ENCODE measurements around the gene SRXN1. TPM values are rescaled to one million over a fixed set of nuclear protein-coding genes. Genes with fewer than 3 reads are reported as not detected.

SRXN1 gene
- total RNA-seq, 5 donors from 2014 or later (not counting 1 experiment from before 2014, with no cell fraction given), result 1.5 to 10.1 (median 7.3) TPM

GRCh38 chr20:658731-659291, 5.8 kb upstream of the SRXN1 start:
- Histone ChIP-seq H3K9me3 (no peaks in the 10 kb centered on the region), H3K27ac (ENCODE audit: low read length) (no peak overlapping the region), H3K27me3 (replicated peaks in 1 of 2; ENCODE audit: control insufficient read depth in 2 of 2, extremely low read depth in 1 of 2, insufficient read depth in 2 of 2, low read length in 1 of 2) (peaks cover 2 to 43% of the 10 kb centered on the region in 2 experiments), H3K4me3 (ENCODE audit: control insufficient read depth in 1 of 2, extremely low read depth in 1 of 2, low read length in 1 of 2) (no peak overlapping the region), H3K4me1 (ENCODE audit: control insufficient read depth in 1 of 2, extremely low read depth in 1 of 2, insufficient read depth in 2 of 2, low read length in 2 of 2) (peaks cover 0 to 3% of the 10 kb centered on the region in 2 experiments), H3K36me3 (ENCODE audit: control insufficient read depth in 2 of 2, extremely low read depth in 1 of 2, insufficient read depth in 1 of 2, low read length in 1 of 2) (no peaks in the 10 kb centered on the region)
- no peaks in the 10 kb centered on the region for H3K36me3 Mint-ChIP-seq
- H3K27me3 Mint-ChIP-seq, result peaks cover 51 to 53% of the 10 kb centered on the region in 2 donors
- DNase-seq, result no peak
- no peaks in the 10 kb centered on the region for H3K9me3 Mint-ChIP-seq
- H3K27ac Mint-ChIP-seq, result no peak overlapping the region
- no peak for ATAC-seq (replicated peaks in 1 of 4)
- POLR2A ChIA-PET, result no interaction called here
- CTCF ChIA-PET, result no interaction called here
- H3K4me3 Mint-ChIP-seq, result no peak overlapping the region
- no CpG with 5 or more reads among the region's 5 CpGs for WGBS (ENCODE audit: insufficient coverage)
- H3K4me1 Mint-ChIP-seq, result peaks cover 0 to 11% (median 8%) of the 10 kb centered on the region in 3 donors

DNA sequence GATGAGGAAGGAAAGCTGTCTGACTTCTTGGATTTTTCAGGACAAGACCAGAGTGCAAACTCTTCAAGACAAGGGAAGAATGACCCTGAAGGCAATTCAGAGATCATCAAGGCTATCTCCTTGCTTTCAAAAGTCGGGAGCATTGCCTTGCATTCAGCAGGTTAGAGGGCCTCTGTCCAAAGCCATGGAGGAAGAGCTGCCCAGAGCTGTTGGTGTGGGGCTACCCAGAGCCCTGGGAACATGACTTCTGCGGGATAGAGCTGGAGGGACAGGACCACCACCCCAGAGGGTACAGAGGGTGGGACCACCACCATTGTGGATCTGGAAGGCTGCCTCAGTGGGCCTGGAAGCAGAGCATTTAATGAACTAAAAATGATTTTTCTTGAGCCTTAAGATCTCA, 5.2 kb upstream of the SRXN1 start:
- CTCF ChIA-PET, result no interaction called here
- H3K4me3 Mint-ChIP-seq, result no peak overlapping the region
- 64% methylated on average over 2 of the region's 2 CpGs for WGBS (ENCODE audit: insufficient coverage)

GRCh38 chr20:655726-656624, 3.0 kb upstream of the SRXN1 start:
- ChIA-PET CTCF (no interaction called here), POLR2A (no interaction called here)
- no peak for ATAC-seq (replicated peaks in 1 of 4)
- Histone ChIP-seq H3K36me3 (ENCODE audit: control insufficient read depth in 2 of 2, extremely low read depth in 1 of 2, insufficient read depth in 1 of 2, low read length in 1 of 2) (no peaks in the 10 kb centered on the region), H3K27ac (ENCODE audit: low read length) (no peak overlapping the region), H3K9me3 (no peaks in the 10 kb centered on the region), H3K4me3 (ENCODE audit: control insufficient read depth in 1 of 2, extremely low read depth in 1 of 2, low read length in 1 of 2) (no peak overlapping the region), H3K27me3 (replicated peaks in 1 of 2; ENCODE audit: control insufficient read depth in 2 of 2, extremely low read depth in 1 of 2, insufficient read depth in 2 of 2, low read length in 1 of 2) (peaks cover 2 to 19% of the 10 kb centered on the region in 2 experiments), H3K4me1 (ENCODE audit: control insufficient read depth in 1 of 2, extremely low read depth in 1 of 2, insufficient read depth in 2 of 2, low read length in 2 of 2) (peaks cover 0 to 20% of the 10 kb centered on the region in 2 experiments)
- H3K27ac Mint-ChIP-seq, result no peak overlapping the region
- peaks cover 32 to 41% of the 10 kb centered on the region in 2 donors for H3K27me3 Mint-ChIP-seq
- no peak for DNase-seq
- H3K4me1 Mint-ChIP-seq, result peaks cover 9 to 29% (median 22%) of the 10 kb centered on the region in 3 donors
- no peaks in the 10 kb centered on the region for H3K36me3 Mint-ChIP-seq
- H3K4me3 Mint-ChIP-seq, result peak overlapping the region in 1 of 3 donors; percentile 15
- 87% methylated on average over 6 of the region's 11 CpGs for WGBS (ENCODE audit: insufficient coverage)
- H3K9me3 Mint-ChIP-seq, result no peaks in the 10 kb centered on the region

More for the DNA sequence above, 5.2 kb upstream of the SRXN1 start:
- Mint-ChIP-seq H3K4me1 (peaks cover 0 to 14% (median 12%) of the 10 kb centered on the region in 3 donors), H3K9me3 (no peaks in the 10 kb centered on the region), H3K27ac (no peak overlapping the region), H3K27me3 (peaks cover 49 to 52% of the 10 kb centered on the region in 2 donors), H3K36me3 (no peaks in the 10 kb centered on the region)
- Histone ChIP-seq H3K36me3 (ENCODE audit: control insufficient read depth in 2 of 2, extremely low read depth in 1 of 2, insufficient read depth in 1 of 2, low read length in 1 of 2) (no peaks in the 10 kb centered on the region), H3K4me1 (ENCODE audit: control insufficient read depth in 1 of 2, extremely low read depth in 1 of 2, insufficient read depth in 2 of 2, low read length in 2 of 2) (peaks cover 0 to 7% of the 10 kb centered on the region in 2 experiments), H3K27ac (ENCODE audit: low read length) (no peak overlapping the region), H3K27me3 (replicated peaks in 1 of 2; ENCODE audit: control insufficient read depth in 2 of 2, extremely low read depth in 1 of 2, insufficient read depth in 2 of 2, low read length in 1 of 2) (peaks cover 2 to 38% of the 10 kb centered on the region in 2 experiments), H3K4me3 (ENCODE audit: control insufficient read depth in 1 of 2, extremely low read depth in 1 of 2, low read length in 1 of 2) (no peak overlapping the region), H3K9me3 (no peaks in the 10 kb centered on the region)
- no peak for ATAC-seq (replicated peaks in 1 of 4)
- POLR2A ChIA-PET, result no interaction called here
- no peak for DNase-seq

DNA sequence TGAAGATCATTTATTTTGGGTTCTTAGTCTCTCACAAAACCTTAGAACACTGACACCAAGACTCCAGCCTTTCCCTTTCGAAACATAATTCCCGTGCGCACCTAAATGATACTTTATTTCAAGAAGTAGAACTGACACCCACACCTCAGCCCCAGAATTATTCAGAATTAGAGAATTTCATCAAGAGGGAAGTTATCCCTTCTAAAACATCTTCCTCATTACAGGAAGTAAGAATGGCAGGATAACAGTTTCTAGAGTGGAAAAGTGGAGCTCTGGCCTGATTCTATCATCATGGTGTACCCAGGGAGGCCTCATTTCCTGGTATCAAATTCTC, 1.4 kb upstream of the SRXN1 start:
- no peaks in the 10 kb centered on the region for H3K9me3 Mint-ChIP-seq

DNA sequence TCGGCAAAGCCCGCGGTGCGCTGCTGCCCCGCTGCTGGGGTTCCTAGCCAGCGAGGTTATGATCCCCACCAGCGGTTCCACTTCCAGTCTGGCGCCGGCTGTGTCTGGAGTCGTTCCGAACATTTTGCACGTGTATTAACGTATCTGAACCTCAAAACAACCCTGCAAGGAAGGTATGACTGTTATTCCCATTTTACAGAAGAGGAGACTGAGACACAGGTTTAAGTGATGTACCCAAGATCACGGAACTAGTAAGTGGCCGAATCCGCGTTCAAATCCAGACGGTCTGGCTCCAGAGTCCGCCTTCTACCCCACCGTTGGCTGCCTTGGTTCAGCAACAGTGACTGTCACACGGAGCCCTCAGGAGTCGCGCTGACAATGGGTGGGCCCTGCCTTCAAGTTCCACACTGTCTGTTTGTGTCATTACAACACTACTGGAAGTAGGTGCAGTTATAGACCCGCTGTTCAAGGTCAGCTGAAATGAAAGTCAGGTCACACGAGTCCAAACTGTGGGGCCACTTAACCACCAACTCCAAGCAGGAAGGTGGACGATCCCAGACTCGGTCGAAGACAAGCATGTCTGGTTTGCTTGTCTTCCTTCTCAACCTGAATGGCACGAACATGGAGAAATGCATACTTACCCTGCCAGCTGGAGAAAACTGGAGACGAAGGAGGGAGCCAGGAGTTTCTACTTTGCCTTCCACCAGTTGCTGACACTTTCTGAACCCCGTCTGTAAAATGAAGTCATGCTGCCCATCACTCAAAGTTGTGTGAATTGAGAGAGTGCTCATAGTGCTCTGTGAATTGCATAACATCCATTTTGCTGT, 803 bp upstream of the SRXN1 start:
- ATAC-seq (replicated peaks in 1 of 4) (no peak), DNase-seq (no peak)
- H3K4me1 Mint-ChIP-seq, result peaks cover 9 to 38% (median 25%) of the 10 kb centered on the region in 3 donors
- Histone ChIP-seq H3K4me3 (ENCODE audit: control insufficient read depth in 1 of 2, extremely low read depth in 1 of 2, low read length in 1 of 2) (peak overlapping the region; percentile 39 to 56), H3K9me3 (no peaks in the 10 kb centered on the region), H3K27me3 (replicated peaks in 1 of 2; ENCODE audit: control insufficient read depth in 2 of 2, extremely low read depth in 1 of 2, insufficient read depth in 2 of 2, low read length in 1 of 2) (peaks cover 2 to 4% of the 10 kb centered on the region in 2 experiments), H3K27ac (ENCODE audit: low read length) (peak overlapping the region; percentile 38), H3K36me3 (ENCODE audit: control insufficient read depth in 2 of 2, extremely low read depth in 1 of 2, insufficient read depth in 1 of 2, low read length in 1 of 2) (no peaks in the 10 kb centered on the region), H3K4me1 (ENCODE audit: control insufficient read depth in 1 of 2, extremely low read depth in 1 of 2, insufficient read depth in 2 of 2, low read length in 2 of 2) (peaks cover 0 to 20% of the 10 kb centered on the region in 2 experiments)
- H3K9me3 Mint-ChIP-seq, result no peaks in the 10 kb centered on the region
- WGBS (ENCODE audit: insufficient coverage), result 45% methylated on average over 25 of the region's 31 CpGs
- H3K27ac Mint-ChIP-seq, result peak overlapping the region; percentile 45 to 80
- H3K36me3 Mint-ChIP-seq, result peaks cover 3% of the 10 kb centered on the region
- H3K4me3 Mint-ChIP-seq, result peak overlapping the region; percentile 61 to 81 (median 77)
- peaks cover 13 to 28% of the 10 kb centered on the region in 2 donors for H3K27me3 Mint-ChIP-seq
- POLR2A ChIA-PET, result no interaction called here
- CTCF ChIA-PET, result no interaction called here

More for the DNA sequence above, 1.4 kb upstream of the SRXN1 start:
- Mint-ChIP-seq H3K4me3 (peak overlapping the region; percentile 61 to 81 (median 77)), H3K27me3 (peaks cover 17 to 33% of the 10 kb centered on the region in 2 donors), H3K4me1 (peaks cover 9 to 38% (median 25%) of the 10 kb centered on the region in 3 donors), H3K27ac (no peak overlapping the region), H3K36me3 (no peaks in the 10 kb centered on the region)
- H3K36me3 ChIP-seq (ENCODE audit: control insufficient read depth in 2 of 2, extremely low read depth in 1 of 2, insufficient read depth in 1 of 2, low read length in 1 of 2), result no peaks in the 10 kb centered on the region
- POLR2A ChIA-PET, result no interaction called here
- peaks cover 2 to 5% of the 10 kb centered on the region in 2 experiments for H3K27me3 ChIP-seq (replicated peaks in 1 of 2; ENCODE audit: control insufficient read depth in 2 of 2, extremely low read depth in 1 of 2, insufficient read depth in 2 of 2, low read length in 1 of 2)
- ATAC-seq (replicated peaks in 1 of 4) (no peak), DNase-seq (no peak)
- no peak overlapping the region for H3K27ac ChIP-seq (ENCODE audit: low read length)
- H3K4me1 ChIP-seq (ENCODE audit: control insufficient read depth in 1 of 2, extremely low read depth in 1 of 2, insufficient read depth in 2 of 2, low read length in 2 of 2), result peaks cover 0 to 20% of the 10 kb centered on the region in 2 experiments
- H3K9me3 ChIP-seq, result no peaks in the 10 kb centered on the region
- CTCF ChIA-PET, result no interaction called here
- no CpG with 5 or more reads among the region's 3 CpGs for WGBS (ENCODE audit: insufficient coverage)
- H3K4me3 ChIP-seq (ENCODE audit: control insufficient read depth in 1 of 2, extremely low read depth in 1 of 2, low read length in 1 of 2), result no peak overlapping the region

- Histone ChIP-seq H3K27me3 (replicated peaks in 1 of 2; ENCODE audit: control insufficient read depth in 2 of 2, extremely low read depth in 1 of 2, insufficient read depth in 2 of 2, low read length in 1 of 2) (peaks cover 0 to 2% of the 10 kb centered on the region in 2 experiments), H3K4me1 (ENCODE audit: control insufficient read depth in 1 of 2, extremely low read depth in 1 of 2, insufficient read depth in 2 of 2, low read length in 2 of 2) (peaks cover 0 to 20% of the 10 kb centered on the region in 2 experiments), H3K4me3 (ENCODE audit: control insufficient read depth in 1 of 2, extremely low read depth in 1 of 2, low read length in 1 of 2) (peak overlapping the region; percentile 50 to 73), H3K9me3 (no peaks in the 10 kb centered on the region), H3K27ac (ENCODE audit: low read length) (peak overlapping the region; percentile 68), H3K36me3 (ENCODE audit: control insufficient read depth in 2 of 2, extremely low read depth in 1 of 2, insufficient read depth in 1 of 2, low read length in 1 of 2) (peaks cover 0 to 3% of the 10 kb centered on the region in 2 donors)
- CTCF ChIA-PET, result no interaction called here
- peak in 1 of 4 experiments; percentile 3 for ATAC-seq (replicated peaks in 1 of 4)
- peak in 1 of 35 experiments; percentile 19 for DNase-seq
- H3K27ac Mint-ChIP-seq, result peak overlapping the region; percentile 59 to 75
- H3K27me3 Mint-ChIP-seq, result peaks cover 3 to 17% of the 10 kb centered on the region in 2 donors
- peaks cover 9 to 38% (median 25%) of the 10 kb centered on the region in 3 donors for H3K4me1 Mint-ChIP-seq
- H3K9me3 Mint-ChIP-seq, result no peaks in the 10 kb centered on the region
- peak overlapping the region; percentile 70 to 80 (median 78) for H3K4me3 Mint-ChIP-seq
- 7% methylated on average over 31 of the region's 36 CpGs for WGBS (ENCODE audit: insufficient coverage)
- H3K36me3 Mint-ChIP-seq, result peaks cover 15% of the 10 kb centered on the region
- POLR2A ChIA-PET, result no interaction called here
These were observed 338 bp downstream of the SRXN1 start for GRCh38 chr20:652615-653109.

All from T-cell (primary cell).